Osteocyte (in vitro differentiated cells): ENCODE measurements around the gene GNAO1. TPM values are rescaled to one million over a fixed set of nuclear protein-coding genes. Genes with fewer than 3 reads are reported as not detected.
"Not testable (repeated sequence)": the region's sequence is repeated elsewhere in the genome, so short reads cannot be mapped to it uniquely, and the experiment has no call there.

ENCODE experiments used
- DNase-seq: peaks from one replicate; pipeline ENCODE4 v3.0.0; 2021; ENCODE audit warnings: mixed read lengths; ENCODE audit not compliant: unreplicated experiment; ENCODE audit errors: extremely low spot score
- H3K27ac Mint-ChIP-seq: one replicate; pipeline ENCODE4 v1.8.0; 2021; ENCODE audit warnings: mild to moderate bottlenecking, mixed read lengths; ENCODE audit not compliant: unreplicated experiment
- H3K27me3 Mint-ChIP-seq: one replicate; pipeline ENCODE4 v1.8.0; 2021; ENCODE audit warnings: mixed read lengths; ENCODE audit not compliant: unreplicated experiment
- H3K36me3 Mint-ChIP-seq: one replicate; pipeline ENCODE4 v1.8.0; 2021; ENCODE audit warnings: mixed read lengths; ENCODE audit not compliant: unreplicated experiment
- H3K4me1 Mint-ChIP-seq: one replicate; pipeline ENCODE4 v1.8.0; 2021; ENCODE audit warnings: mixed read lengths; ENCODE audit not compliant: unreplicated experiment
- H3K4me3 Mint-ChIP-seq: one replicate; pipeline ENCODE4 v1.8.0; 2021; ENCODE audit warnings: mild to moderate bottlenecking, moderate library complexity, mixed read lengths; ENCODE audit not compliant: unreplicated experiment
- H3K9me3 Mint-ChIP-seq: one replicate; pipeline ENCODE4 v1.8.0; 2021; ENCODE audit warnings: mixed read lengths; ENCODE audit not compliant: unreplicated experiment
- total RNA-seq: library from RNA; stranded (reverse); gene quantifications from 2 replicates; pipeline ENCODE4 v1.2.1, GENCODE V29; 2021
- TF ChIP-seq, protein P1 (sequence below): fragments of 200-600 bp; sonication (generic); IDR thresholded peaks from 2 replicates; pipeline ENCODE4 v1.5.0; 2021; ENCODE audit warnings: antibody characterized with exemption, mild to moderate bottlenecking, moderate library complexity

Gene GNAO1
- total RNA-seq, 1 donor from 2014 or later = 0.56 TPM

- peaks cover 10% of the 10 kb centered on the region for H3K4me1 Mint-ChIP-seq
- H3K4me3 Mint-ChIP-seq = no peak overlapping the region
- H3K27me3 Mint-ChIP-seq = no peaks in the 10 kb centered on the region
- no peak overlapping the region for H3K27ac Mint-ChIP-seq
- H3K9me3 Mint-ChIP-seq = peaks cover 3% of the 10 kb centered on the region
- TF ChIP-seq, protein P1, sequence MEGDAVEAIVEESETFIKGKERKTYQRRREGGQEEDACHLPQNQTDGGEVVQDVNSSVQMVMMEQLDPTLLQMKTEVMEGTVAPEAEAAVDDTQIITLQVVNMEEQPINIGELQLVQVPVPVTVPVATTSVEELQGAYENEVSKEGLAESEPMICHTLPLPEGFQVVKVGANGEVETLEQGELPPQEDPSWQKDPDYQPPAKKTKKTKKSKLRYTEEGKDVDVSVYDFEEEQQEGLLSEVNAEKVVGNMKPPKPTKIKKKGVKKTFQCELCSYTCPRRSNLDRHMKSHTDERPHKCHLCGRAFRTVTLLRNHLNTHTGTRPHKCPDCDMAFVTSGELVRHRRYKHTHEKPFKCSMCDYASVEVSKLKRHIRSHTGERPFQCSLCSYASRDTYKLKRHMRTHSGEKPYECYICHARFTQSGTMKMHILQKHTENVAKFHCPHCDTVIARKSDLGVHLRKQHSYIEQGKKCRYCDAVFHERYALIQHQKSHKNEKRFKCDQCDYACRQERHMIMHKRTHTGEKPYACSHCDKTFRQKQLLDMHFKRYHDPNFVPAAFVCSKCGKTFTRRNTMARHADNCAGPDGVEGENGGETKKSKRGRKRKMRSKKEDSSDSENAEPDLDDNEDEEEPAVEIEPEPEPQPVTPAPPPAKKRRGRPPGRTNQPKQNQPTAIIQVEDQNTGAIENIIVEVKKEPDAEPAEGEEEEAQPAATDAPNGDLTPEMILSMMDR = no peak
- DNase-seq = no peak
- H3K36me3 Mint-ChIP-seq = peaks cover 68% of the 10 kb centered on the region
Measured at GRCh38 chr16:56388209-56388608, 196.9 kb downstream of the GNAO1 start.

DNA sequence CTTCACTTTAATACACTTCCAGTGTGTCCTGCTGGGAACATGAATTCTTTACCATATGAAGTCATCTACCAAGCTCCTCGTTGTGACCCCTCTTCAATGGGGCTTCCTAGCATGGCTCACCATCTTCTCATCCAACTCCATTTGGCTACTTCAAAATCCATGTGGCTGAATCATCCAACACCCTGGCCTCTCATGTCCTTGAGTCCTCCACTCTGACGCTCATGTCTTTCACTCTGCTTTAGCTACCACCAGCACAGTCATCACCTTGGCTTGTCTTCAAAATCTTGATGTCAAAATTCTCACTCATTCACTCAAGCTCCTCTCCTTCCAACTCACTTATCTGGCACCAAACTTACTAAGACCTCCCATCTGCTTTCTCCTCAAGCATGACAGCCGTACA, 198.3 kb downstream of the GNAO1 start:
- H3K4me3 Mint-ChIP-seq = no peak overlapping the region
- peaks cover 3% of the 10 kb centered on the region for H3K9me3 Mint-ChIP-seq
- TF ChIP-seq, protein P1 = no peak
- H3K27me3 Mint-ChIP-seq = no peaks in the 10 kb centered on the region
- no peak overlapping the region for H3K27ac Mint-ChIP-seq
- peaks cover 5% of the 10 kb centered on the region for H3K4me1 Mint-ChIP-seq
- H3K36me3 Mint-ChIP-seq = peaks cover 64% of the 10 kb centered on the region
- no peak for DNase-seq

GRCh38 chr16:56396724-56397123, 205.4 kb downstream of the GNAO1 start:
- peaks cover 50% of the 10 kb centered on the region for H3K36me3 Mint-ChIP-seq
- H3K4me3 Mint-ChIP-seq = not testable (repeated sequence)

GRCh38 chr16:56399047-56399446, 207.8 kb downstream of the GNAO1 start:
- TF ChIP-seq, protein P1 = no peak
- Mint-ChIP-seq H3K9me3 (no peaks in the 10 kb centered on the region), H3K4me1 (peaks cover 2% of the 10 kb centered on the region), H3K4me3 (no peak overlapping the region), H3K36me3 (peaks cover 49% of the 10 kb centered on the region), H3K27me3 (no peaks in the 10 kb centered on the region), H3K27ac (no peak overlapping the region)
- DNase-seq = no peak

More at GRCh38 chr16:56396724-56397123, 205.4 kb downstream of the GNAO1 start:
- not testable (repeated sequence) for H3K9me3 Mint-ChIP-seq, H3K4me1 Mint-ChIP-seq, H3K27ac Mint-ChIP-seq, DNase-seq, H3K27me3 Mint-ChIP-seq

DNA sequence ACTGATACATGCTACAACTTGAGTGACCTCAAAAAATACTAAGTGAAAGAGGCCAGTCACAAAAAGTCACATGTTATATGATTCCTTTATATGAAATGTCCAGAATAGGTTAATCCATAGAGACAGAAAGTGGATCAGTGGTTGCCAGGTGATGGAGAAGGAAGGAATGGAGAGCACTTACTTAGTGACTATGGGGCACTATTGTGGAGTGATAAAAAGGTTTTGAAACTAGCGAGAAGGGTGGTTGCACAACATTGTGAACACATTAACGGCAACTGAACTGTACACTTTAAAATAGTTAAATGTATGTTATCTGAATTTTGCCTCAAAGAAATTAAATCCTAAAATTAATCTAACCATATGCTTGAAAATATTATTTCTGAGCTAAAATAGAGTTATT, 208.2 kb downstream of the GNAO1 start:
- TF ChIP-seq, protein P1 = no peak
- no peak overlapping the region for H3K27ac Mint-ChIP-seq
- no peak overlapping the region for H3K4me3 Mint-ChIP-seq
- H3K9me3 Mint-ChIP-seq = no peaks in the 10 kb centered on the region
- peaks cover 52% of the 10 kb centered on the region for H3K36me3 Mint-ChIP-seq
- no peaks in the 10 kb centered on the region for H3K27me3 Mint-ChIP-seq
- DNase-seq = no peak
- H3K4me1 Mint-ChIP-seq = peaks cover 2% of the 10 kb centered on the region

GRCh38 chr16:56400458-56400857, 209.2 kb downstream of the GNAO1 start:
- no peak for DNase-seq
- Mint-ChIP-seq H3K4me3 (no peak overlapping the region), H3K36me3 (peaks cover 57% of the 10 kb centered on the region), H3K27me3 (no peaks in the 10 kb centered on the region), H3K27ac (no peak overlapping the region), H3K4me1 (peaks cover 2% of the 10 kb centered on the region), H3K9me3 (no peaks in the 10 kb centered on the region)
- TF ChIP-seq, protein P1 = no peak
